H1 (cell line): Measurements from ENCODE around the gene PI16. TPM values are rescaled to one million over a fixed set of nuclear protein-coding genes. Genes with fewer than 3 reads are reported as not detected.
"Not testable (repeated sequence)": the region's sequence is repeated elsewhere in the genome, so short reads cannot be mapped to it uniquely, and the experiment has no call there.

Source experiments
- CTCF ChIA-PET: fragments of 300-600 bp; sonication (Branson Sonifier 250); formaldehyde crosslinking; loops from one replicate; lab custom pipeline; 2021; ENCODE audit not compliant: partially characterized antibody; lab: Charles Lee
- POLR2A ChIA-PET: fragments of 300-600 bp; sonication (Branson Sonifier 250); formaldehyde crosslinking; loops from one replicate; lab custom pipeline; 2021; ENCODE audit warnings: inconsistent platforms; ENCODE audit not compliant: partially characterized antibody; lab: Charles Lee
- DNase-seq, 2 experiments: peaks; one replicate each; pipeline versions ENCODE4 v3.0.0 to v3.0.0-alpha.2; 2010 to 2022; ENCODE audit warnings: low spot score in 2 of 2, low read depth in 1 of 2, mixed read lengths in 1 of 2
- FAIRE-seq: peaks from 2 replicates; lab custom pipeline; 2011; peaks lifted over from hg19 to GRCh38; lab: Jason Lieb, UNC
- H2AFZ ChIP-seq: 2 replicates; pipeline ENCODE4 v1.8.1; 2012; ENCODE audit warnings: low read length, inconsistent platforms
- H2AK5ac ChIP-seq: 2 replicates; pipeline ENCODE4 v1.6.1; 2013; ENCODE audit warnings: low read depth, low read length
- H2BK120ac ChIP-seq: replicated peaks from 2 replicates; pipeline ENCODE3; 2013; ENCODE audit warnings: low read depth, low read length, inconsistent platforms
- H2BK12ac ChIP-seq: 2 replicates; pipeline ENCODE4 v1.6.1; 2013; ENCODE audit warnings: low read depth, low read length
- H2BK15ac ChIP-seq: 2 replicates; pipeline ENCODE4 v1.6.1; 2013; ENCODE audit warnings: low read length
- H2BK20ac ChIP-seq: 2 replicates; pipeline ENCODE4 v1.6.1; 2013; ENCODE audit warnings: low read length
- H2BK5ac ChIP-seq: 2 replicates; pipeline ENCODE4 v1.6.1; 2013; ENCODE audit warnings: low read depth, low read length
- H3K14ac ChIP-seq: 2 replicates; pipeline ENCODE4 v1.6.1; 2013; ENCODE audit warnings: inconsistent platforms; ENCODE audit not compliant: insufficient read length
- H3K18ac ChIP-seq: 2 replicates; pipeline ENCODE4 v1.6.1; 2013; ENCODE audit warnings: low read length; ENCODE audit errors: extremely low read depth
- H3K23ac ChIP-seq: 2 replicates; pipeline ENCODE4 v1.6.1; 2013; ENCODE audit warnings: inconsistent platforms; ENCODE audit not compliant: insufficient read length
- H3K23me2 ChIP-seq: 2 replicates; pipeline ENCODE4 v1.6.1; 2013; ENCODE audit warnings: low read depth, low read length
- H3K27ac ChIP-seq: 2 replicates; pipeline ENCODE4 v1.6.1; 2011; ENCODE audit warnings: low read depth, low read length, inconsistent platforms
- H3K27me3 ChIP-seq, 4 experiments: replicated peaks in 1 of 4; 1 replicate in 1 of 4; 2 replicates in 3 of 4; pipeline versions ENCODE4 v1.6.1 to v1.8.1; 2011 to 2013; ENCODE audit warnings: low read length in 3 of 4, mild to moderate bottlenecking in 3 of 4, inconsistent platforms in 2 of 4, mixed read lengths in 2 of 4, moderate library complexity in 1 of 4; ENCODE audit not compliant: control insufficient read depth in 3 of 4, insufficient read depth in 3 of 4; ENCODE audit errors: extremely low read depth in 1 of 4
- H3K36me3 ChIP-seq, 4 experiments: 2 replicates each; pipeline versions ENCODE4 v1.6.1 to v1.8.1; 2011 to 2013; ENCODE audit warnings: mild to moderate bottlenecking in 4 of 4, low read length in 3 of 4, moderate library complexity in 2 of 4, control low read depth in 1 of 4, inconsistent platforms in 1 of 4; ENCODE audit not compliant: insufficient read depth in 4 of 4, control insufficient read depth in 2 of 4
- H3K4ac ChIP-seq: replicated peaks from 2 replicates; pipeline ENCODE3; 2013; ENCODE audit warnings: low read length, low read depth, mixed read lengths, inconsistent platforms; ENCODE audit not compliant: insufficient read length
- H3K4me1 ChIP-seq, 4 experiments: replicated peaks in 1 of 4; 1 replicate in 1 of 4; 2 replicates in 3 of 4; pipeline versions ENCODE4 v1.6.1 to v1.8.1; 2011 to 2013; ENCODE audit warnings: low read length in 3 of 4, inconsistent platforms in 2 of 4, mixed read lengths in 1 of 4; ENCODE audit not compliant: insufficient read depth in 4 of 4, control insufficient read depth in 3 of 4
- H3K4me2 ChIP-seq, 2 experiments: 2 replicates each; pipeline versions ENCODE4 v1.6.1 to v1.8.1; 2011 to 2013; ENCODE audit warnings: low read depth in 2 of 2, low read length in 2 of 2, control low read depth in 1 of 2, inconsistent platforms in 1 of 2, mild to moderate bottlenecking in 1 of 2; ENCODE audit not compliant: insufficient read depth in 1 of 2
- H3K4me3 ChIP-seq, 4 experiments: fragments of 200-600, 300-600 bp in 1 of 4; sonication (generic), shearing (Covaris generic), sonication (Bioruptor Twin) in 1 of 4; 2 replicates each; pipeline versions ENCODE4 v1.5.1 to v1.8.1; 2011 to 2016; ENCODE audit warnings: low read length in 4 of 4, low read depth in 3 of 4, control low read depth in 2 of 4, inconsistent platforms in 2 of 4, mild to moderate bottlenecking in 2 of 4, mixed read lengths in 1 of 4, moderate library complexity in 1 of 4; ENCODE audit not compliant: insufficient read depth in 2 of 4; ENCODE audit errors: extremely low read depth in 1 of 4
- H3K56ac ChIP-seq: replicated peaks from 2 replicates; pipeline ENCODE3; 2013; ENCODE audit warnings: low read depth, mild to moderate bottlenecking, mixed read lengths, low read length, inconsistent platforms; ENCODE audit not compliant: insufficient read length
- H3K79me1 ChIP-seq: 2 replicates; pipeline ENCODE4 v1.6.1; 2013; ENCODE audit warnings: low read depth, low read length, control low read depth
- H3K79me2 ChIP-seq, 2 experiments: 2 replicates each; pipeline versions ENCODE4 v1.6.1 to v1.8.1; 2012 to 2013; ENCODE audit warnings: low read length in 2 of 2, mild to moderate bottlenecking in 2 of 2, inconsistent platforms in 1 of 2; ENCODE audit not compliant: insufficient read depth in 2 of 2, control insufficient read depth in 1 of 2
- H3K9ac ChIP-seq, 4 experiments: replicated peaks in 1 of 4; 1 replicate in 1 of 4; 2 replicates in 3 of 4; pipeline versions ENCODE4 v1.6.1 to v1.8.1; 2011 to 2013; ENCODE audit warnings: low read depth in 3 of 4, low read length in 3 of 4, control low read depth in 2 of 4, mild to moderate bottlenecking in 2 of 4, moderate library complexity in 2 of 4, inconsistent platforms in 1 of 4; ENCODE audit errors: extremely low read depth in 1 of 4
- H3K9me3 ChIP-seq, 2 experiments: 2 replicates each; pipeline versions ENCODE4 v1.6.1 to v1.8.1; 2012 to 2013; ENCODE audit warnings: mild to moderate bottlenecking in 2 of 2, moderate library complexity in 2 of 2, control low read depth in 1 of 2, inconsistent platforms in 1 of 2, low read depth in 1 of 2, low read length in 1 of 2, mixed read lengths in 1 of 2; ENCODE audit not compliant: insufficient read depth in 2 of 2
- H4K20me1 ChIP-seq, 2 experiments: replicated peaks in 1 of 2; 2 replicates each; pipeline versions ENCODE3 to v1.8.1; 2011 to 2013; ENCODE audit warnings: inconsistent platforms in 2 of 2, low read length in 2 of 2, mild to moderate bottlenecking in 1 of 2; ENCODE audit not compliant: insufficient read depth in 2 of 2, control insufficient read depth in 1 of 2
- H4K5ac ChIP-seq: 2 replicates; pipeline ENCODE4 v1.6.1; 2013; ENCODE audit warnings: low read length, low read depth, mixed read lengths, inconsistent platforms; ENCODE audit not compliant: insufficient read length
- H4K8ac ChIP-seq: 2 replicates; pipeline ENCODE4 v1.8.0; 2013; ENCODE audit warnings: mild to moderate bottlenecking, moderate library complexity, low read length, inconsistent platforms; ENCODE audit not compliant: insufficient read depth; ENCODE audit errors: extremely low read depth
- H4K91ac ChIP-seq: replicated peaks from 2 replicates; pipeline ENCODE3; 2013; ENCODE audit warnings: low read length, mixed read lengths, inconsistent platforms; ENCODE audit not compliant: insufficient read length
- BRCA1 ChIP-seq: IDR thresholded peaks from 2 replicates; pipeline ENCODE4 v1.6.1; 2012; ENCODE audit warnings: low read depth, low read length, improper control_type of control experiment
- FOSL1 ChIP-seq: IDR thresholded peaks from 2 replicates; pipeline ENCODE4 v1.6.1; 2011; ENCODE audit warnings: mild to moderate bottlenecking, low read depth, low read length, moderate library complexity; ENCODE audit not compliant: insufficient read depth
- PHF8 ChIP-seq: fragments of 200-600 bp; sonication (generic); conservative IDR thresholded peaks from 2 replicates; pipeline ENCODE4 v1.7.1; 2012; ENCODE audit warnings: low read depth, mild to moderate bottlenecking, inconsistent platforms, low read length, moderate library complexity
- SP1 ChIP-seq: IDR thresholded peaks from 2 replicates; pipeline ENCODE4 v1.6.1; 2011; ENCODE audit warnings: low read depth, low read length
- SP2 ChIP-seq: IDR thresholded peaks from 2 replicates; pipeline ENCODE4 v1.6.1; 2012; ENCODE audit warnings: mild to moderate bottlenecking, low read length, inconsistent platforms
- SRF ChIP-seq: IDR thresholded peaks from 2 replicates; pipeline ENCODE4 v1.6.1; 2011; ENCODE audit warnings: mild to moderate bottlenecking, low read depth, low read length, moderate library complexity
- YY1 ChIP-seq: IDR thresholded peaks from 2 replicates; pipeline ENCODE4 v1.6.1; 2011; ENCODE audit warnings: low read depth, mild to moderate bottlenecking, low read length
- WGBS, 2 experiments: shearing (Covaris generic) in 1 of 2; methylation state at CpG; one replicate each; pipeline versions ENCODE4 v1.1.6 to v1.1.7; 2013 to 2015; ENCODE audit warnings: low lambda C conversion rate in 2 of 2, mixed read lengths in 2 of 2, inconsistent platforms in 1 of 2, low coverage in 1 of 2, missing lambda C conversion rate in 1 of 2; ENCODE audit not compliant: insufficient replicate concordance in 2 of 2, insufficient coverage in 1 of 2, insufficient read length in 1 of 2; ENCODE audit errors: extremely low coverage in 1 of 2, missing lambda C conversion rate in 1 of 2; 5-methylcytosine and 5-hydroxymethylcytosine counted together
- polyA plus RNA-seq, 7 experiments: library from polyadenylated mRNA; depleted of rRNA in 3 of 7; stranded (reverse) in 5 of 7; unstranded in 2 of 7; fragments of >200 nt in 5 of 7; fragments of 200-250 nt in 2 of 7; gene quantifications; 1 replicate in 5 of 7; 2 replicates in 1 of 7; 4 replicates in 1 of 7; pipeline versions ENCODE4 v1.2.1 to v1.2.3, GENCODE V29; 2011 to 2013; ENCODE audit warnings: missing spikeins in 2 of 7, mixed read lengths in 2 of 7
- total RNA-seq: library from RNA; stranded (reverse); fragmentation: NEBNext Ultra II Directional; extraction: Animal tissue kit (Norgen Biotek cat#: 25700); gene quantifications from 2 replicates; pipeline ENCODE4 v1.2.1, GENCODE V29; 2021

PI16 gene
- total and polyA plus RNA-seq, 2 of the 8 experiments (the other 6 are each of a cell fraction or from before 2014, with no cell fraction given) = 0.05 TPM; not detected in 1

- TF ChIP-seq PHF8 (no peak), SP1 (no peak), YY1 (no peak), SRF (no peak), FOSL1 (no peak), SP2 (no peak), BRCA1 (no peak)
- TF ChIP-seq, all 59 proteins: peak for 0
These were observed 16.0 kb upstream of the PI16 start (continued) for GRCh38 chr6:36938536-36938935.

GRCh38 chr6:36939005-36939404, 15.5 kb upstream of the PI16 start:
- H3K23ac ChIP-seq, H3K56ac ChIP-seq, H3K9me3 ChIP-seq, H3K4me1 ChIP-seq, H2AK5ac ChIP-seq, H2BK15ac ChIP-seq, H3K27ac ChIP-seq, H2BK20ac ChIP-seq, DNase-seq, H3K18ac ChIP-seq, POLR2A ChIA-PET, H3K23me2 ChIP-seq, H3K4me2 ChIP-seq, H2AFZ ChIP-seq, H2BK5ac ChIP-seq, H3K79me1 ChIP-seq, H2BK12ac ChIP-seq, H3K9ac ChIP-seq, H4K20me1 ChIP-seq, H3K36me3 ChIP-seq, H4K5ac ChIP-seq, H3K79me2 ChIP-seq, H3K4me3 ChIP-seq, H4K91ac ChIP-seq, FAIRE-seq, H3K4ac ChIP-seq, H3K27me3 ChIP-seq, H4K8ac ChIP-seq, H2BK120ac ChIP-seq, H3K14ac ChIP-seq: not testable (repeated sequence)
- CTCF ChIA-PET = interaction anchor here (1.1 kb wide), 1 partner anchor 80 kb away, joined by 3 read pairs; no protein-coding TSS in a partner anchor
- WGBS, 2 experiments = 78% methylated on average over 4 of the region's 5 CpGs; no CpG with 5 or more reads in 1 of the 2 experiments
